Measurements from ENCODE around the gene CACNA2D2.

The CACNA2D2 gene

DNA sequence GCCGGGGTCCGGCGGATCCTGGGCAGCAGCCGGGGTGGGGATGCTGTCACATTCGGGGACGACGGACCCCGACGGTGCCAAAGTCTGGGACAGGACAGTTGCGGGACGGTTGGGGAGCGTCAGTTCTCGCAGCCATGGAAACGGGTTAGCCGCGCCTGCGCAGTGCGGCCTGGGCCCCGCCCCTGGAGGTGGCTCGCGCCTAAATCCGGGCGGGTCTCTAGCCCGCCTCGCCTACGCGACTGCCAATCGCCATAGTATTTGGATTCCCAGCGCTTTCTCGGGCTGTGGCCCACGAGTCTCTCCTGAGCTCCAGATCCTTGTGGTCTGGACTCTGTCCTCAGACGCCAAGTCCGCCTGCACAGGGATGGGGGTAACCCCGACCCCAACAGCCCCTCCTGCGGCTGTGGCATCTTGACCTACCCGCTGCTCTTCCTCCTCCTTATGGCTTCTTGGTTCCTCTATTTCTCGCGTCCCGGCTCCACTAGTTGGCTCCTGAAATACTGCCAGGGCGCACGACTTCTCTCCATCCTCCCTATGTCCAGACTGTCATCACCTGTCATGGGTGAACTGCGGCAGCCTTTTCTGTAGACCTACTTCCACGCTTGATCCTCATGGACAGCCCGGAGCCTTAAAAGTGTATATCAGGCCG lies 157.7 kb downstream of the CACNA2D2 start, which contains the start of gene ZMYND10:
Gene ZMYND10 (minus strand): TSS at position 147 of the 649 bp plus-strand sequence. CDS start 153 bp downstream, outside the sequence.
- peak; percentile 69 for DNase-seq (ENCODE audit: low read depth)

DNA sequence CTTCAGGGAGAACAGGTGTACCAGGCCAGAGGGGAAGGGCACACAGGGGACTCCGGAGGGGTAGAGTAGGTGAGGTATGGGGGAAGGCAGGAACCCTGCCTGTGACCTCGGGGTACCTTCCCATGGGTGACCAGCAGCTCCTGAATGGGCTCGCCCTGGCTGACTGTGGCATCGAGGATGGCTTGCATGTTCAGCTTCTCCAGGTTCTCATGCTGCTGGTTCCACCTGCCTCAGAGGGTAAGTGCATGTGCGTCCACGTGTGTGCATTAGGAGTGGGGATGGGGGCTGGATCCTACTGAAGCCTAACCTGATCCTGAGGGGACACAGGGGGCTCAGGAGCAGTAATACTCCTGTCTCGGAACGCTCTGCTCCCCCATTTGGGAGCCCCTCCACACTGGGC lies 158.4 kb downstream of the CACNA2D2 start:
- DNase-seq (ENCODE audit: low read depth) = no peak

- no peak for DNase-seq (ENCODE audit: low read depth)
Observed at GRCh38 chr3:50342813-50343633, 160.4 kb downstream of the CACNA2D2 start.

GRCh38 chr3:50341996-50342650 lies 161.3 kb downstream of the CACNA2D2 start:
- no peak for DNase-seq (ENCODE audit: low read depth)

DNA sequence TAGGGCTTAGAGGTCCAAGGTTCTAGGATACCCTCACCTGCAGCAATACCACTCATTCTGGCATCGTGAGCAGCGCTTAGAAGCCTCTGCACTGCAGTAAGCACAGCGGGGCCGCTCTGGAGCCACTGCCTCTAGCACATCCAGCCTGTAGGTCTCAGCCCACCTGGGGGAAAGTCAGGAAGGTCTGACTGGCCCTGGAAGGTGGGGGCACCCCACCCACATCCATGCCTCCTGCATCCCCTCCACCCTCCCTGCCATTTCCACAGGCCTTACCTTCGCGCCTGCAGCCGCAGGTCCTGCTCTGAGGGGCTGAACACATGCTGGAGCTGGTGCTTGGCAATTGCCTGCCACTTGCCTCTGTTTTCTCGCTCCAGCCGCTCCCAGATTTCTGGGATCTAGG lies 161.9 kb downstream of the CACNA2D2 start:
- no peak for DNase-seq (ENCODE audit: low read depth)

GRCh38 chr3:50340448-50341329 lies 162.7 kb downstream of the CACNA2D2 start, which contains the start of gene RASSF1:
TSS of gene RASSF1 (minus strand) at chr3:50340836. CDS start at chr3:50340805, 31 bp downstream.
- peak; percentile 40 for DNase-seq (ENCODE audit: low read depth)

GRCh38 chr3:50340147-50340447 lies 163.3 kb downstream of the CACNA2D2 start:
- no peak for DNase-seq (ENCODE audit: low read depth)

GRCh38 chr3:50339485-50340146 lies 163.8 kb downstream of the CACNA2D2 start:
- DNase-seq (ENCODE audit: low read depth) = no peak

DNA sequence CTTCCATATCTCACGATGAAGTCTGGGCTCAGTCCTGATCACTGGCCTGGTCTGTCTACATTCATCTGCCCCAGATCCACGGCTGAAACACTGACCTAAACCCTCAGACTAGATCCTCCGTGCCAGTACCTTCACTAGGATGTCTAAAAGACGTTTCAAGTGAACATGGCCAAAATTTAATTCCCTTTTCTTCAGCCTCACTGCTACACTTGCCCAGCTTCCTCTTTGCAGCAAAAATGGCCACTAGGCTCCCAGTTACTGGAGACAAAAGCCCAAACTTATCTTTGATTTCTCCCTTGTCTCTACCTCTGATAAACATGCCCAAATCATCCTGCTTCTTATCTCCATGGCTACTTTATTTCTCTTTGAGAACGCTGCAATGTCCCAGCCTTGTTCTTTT lies 164.5 kb downstream of the CACNA2D2 start:
- DNase-seq (ENCODE audit: low read depth) = no peak

DNA sequence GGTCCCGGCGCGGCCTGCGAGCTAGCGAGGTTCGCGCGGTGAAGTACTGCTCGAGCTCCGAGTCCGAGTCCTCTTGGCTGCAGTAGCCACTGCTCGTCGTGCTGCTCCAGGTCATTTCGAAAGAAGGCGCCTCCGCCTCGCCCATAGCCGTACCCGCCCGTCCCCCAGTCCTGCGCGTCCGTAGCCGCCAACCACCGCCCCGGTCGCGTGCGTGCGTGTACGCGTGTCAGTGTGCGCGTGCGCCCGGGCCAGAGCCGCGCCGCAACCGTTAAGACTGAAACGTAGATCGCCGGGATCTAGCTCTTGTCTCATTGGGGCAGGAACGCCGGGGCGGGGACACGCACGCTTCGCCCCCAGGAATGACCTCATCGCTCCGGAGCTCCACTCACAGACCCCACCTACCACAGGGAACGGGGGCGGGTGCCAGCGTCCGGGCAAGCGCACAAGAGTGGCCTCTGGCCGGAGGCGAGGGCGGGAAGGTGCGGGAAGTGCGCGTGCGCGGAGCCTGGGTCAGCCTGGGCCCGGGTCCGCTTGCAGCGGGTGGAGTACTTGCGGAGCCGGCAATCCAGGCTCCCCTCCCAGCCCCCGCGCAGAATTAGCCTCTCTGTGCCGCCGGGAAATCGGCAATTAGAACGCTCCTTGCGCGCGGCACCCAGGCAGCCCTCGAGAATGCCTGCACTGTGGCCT lies 166.1 kb downstream of the CACNA2D2 start:
- DNase-seq (ENCODE audit: low read depth) = peak; percentile 89

- DNase-seq (ENCODE audit: low read depth) = no peak
Observed at GRCh38 chr3:50336452-50337174, 166.8 kb downstream of the CACNA2D2 start.

GRCh38 chr3:50334339-50335075 lies 168.9 kb downstream of the CACNA2D2 start:
- no peak for DNase-seq (ENCODE audit: low read depth)

DNA sequence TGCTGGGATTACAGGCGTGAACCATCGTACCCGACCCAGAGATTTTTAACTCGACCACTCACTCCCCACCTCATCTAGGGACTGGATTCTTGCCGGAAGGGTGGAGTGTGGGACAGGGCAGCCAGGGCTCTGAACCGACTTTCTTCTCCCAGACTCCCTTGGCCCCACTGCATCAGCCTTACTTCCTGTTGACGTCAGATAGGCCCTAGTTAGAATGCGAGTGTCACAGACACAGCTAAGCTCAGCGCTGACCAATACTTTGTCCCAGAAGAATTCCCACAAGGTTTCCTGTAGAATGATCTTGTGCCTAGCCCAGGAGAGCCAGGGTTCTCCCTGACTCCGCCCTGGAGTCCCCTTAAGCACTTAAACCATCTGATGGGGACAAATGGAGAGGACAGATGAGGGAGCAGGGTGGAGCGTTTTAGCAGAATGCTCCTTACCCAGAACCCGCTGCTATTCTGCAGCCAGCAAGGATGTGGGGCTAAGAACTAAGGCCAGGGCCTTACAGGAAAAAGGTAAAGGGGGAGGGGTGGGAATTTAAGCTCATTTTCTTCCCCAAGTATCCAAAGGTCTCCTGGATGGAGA lies 169.6 kb downstream of the CACNA2D2 start:
- DNase-seq (ENCODE audit: low read depth) = no peak

DNA sequence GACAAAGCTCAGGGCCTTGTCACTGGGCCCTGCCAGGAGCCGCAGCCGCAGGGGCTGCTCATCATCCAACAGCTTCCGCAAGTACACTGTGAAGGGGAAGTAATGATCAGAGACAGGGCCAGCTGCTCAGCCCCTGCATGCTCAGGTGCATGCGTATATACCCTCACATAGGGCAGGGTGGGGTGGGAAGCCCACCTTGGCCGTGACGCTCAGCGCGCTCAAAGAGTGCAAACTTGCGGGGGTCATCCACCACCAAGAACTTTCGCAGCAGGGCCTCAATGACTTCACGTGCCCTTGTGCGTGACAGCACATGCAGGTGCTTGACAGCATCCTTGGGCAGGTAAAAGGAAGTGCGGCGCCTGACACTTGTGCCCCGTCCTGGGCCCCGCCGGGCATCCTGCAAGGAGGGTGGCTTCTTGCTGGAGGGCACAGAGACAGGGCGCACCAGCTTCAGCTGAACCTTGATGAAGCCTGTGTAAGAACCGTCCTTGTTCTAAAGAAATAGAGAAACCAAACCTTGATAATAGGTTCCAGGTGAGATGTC lies 172.0 kb downstream of the CACNA2D2 start:
- DNase-seq (ENCODE audit: low read depth) = no peak

DNA sequence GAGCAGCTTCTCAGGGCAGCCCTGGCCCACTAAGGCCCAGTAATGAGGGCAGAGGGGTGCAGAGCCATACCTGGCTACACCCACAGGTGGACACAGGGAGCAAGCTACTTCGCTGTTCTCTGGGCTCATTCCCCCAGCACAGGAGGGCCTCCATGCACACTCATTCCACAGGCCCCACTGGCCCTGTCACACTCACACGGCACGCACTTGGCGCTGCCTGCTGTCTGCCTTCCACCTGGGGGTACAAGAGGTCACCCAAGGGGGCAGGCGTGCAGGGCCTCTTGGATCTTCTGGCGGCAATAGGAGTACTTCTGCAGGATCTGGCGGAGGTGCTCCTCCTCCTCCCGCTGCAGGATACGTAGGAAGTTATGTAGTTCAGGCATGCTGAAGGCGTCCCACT lies 173.1 kb downstream of the CACNA2D2 start:
- DNase-seq (ENCODE audit: low read depth) = no peak

DNA sequence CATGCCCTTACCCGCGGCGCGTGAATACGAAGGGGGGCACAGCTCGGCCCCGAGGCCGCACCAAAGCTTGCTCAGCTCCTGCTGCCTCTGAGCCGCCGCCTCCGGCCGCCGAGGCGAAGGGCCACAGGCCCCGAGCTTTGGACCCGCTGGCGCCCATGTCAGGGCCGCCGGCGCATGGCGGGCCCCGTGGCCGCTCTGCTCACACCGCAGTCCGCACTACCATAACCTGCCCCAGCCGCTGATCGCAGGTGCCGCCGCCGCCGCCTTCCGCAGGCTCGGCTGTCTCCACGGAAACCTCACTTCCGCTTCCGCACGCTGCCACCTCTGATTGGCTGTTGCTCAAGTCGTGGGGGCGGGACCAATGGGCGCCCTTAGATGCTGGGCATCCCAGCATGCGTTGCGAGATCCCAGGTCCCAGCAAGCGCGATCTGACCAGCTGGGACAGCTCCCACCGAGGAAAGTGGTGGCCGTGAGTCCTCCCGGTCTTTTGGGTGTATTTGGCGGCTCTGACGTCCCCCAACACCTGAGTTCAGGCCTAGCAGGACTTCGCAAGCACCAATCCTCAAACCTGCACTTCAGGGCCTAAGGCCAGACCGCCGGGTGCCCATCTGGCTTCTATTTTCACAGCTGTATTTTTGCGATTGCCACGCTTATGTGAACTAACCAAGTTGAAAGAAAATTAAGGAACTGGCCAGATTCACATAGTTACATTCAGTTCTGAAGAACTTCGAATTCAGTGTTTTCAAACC lies 175.3 kb downstream of the CACNA2D2 start, which contains the start of gene TUSC2:
Gene TUSC2 (minus strand): TSS at position 281 of the 749 bp plus-strand sequence. CDS start 124 bp downstream, at position 157.
- DNase-seq (ENCODE audit: low read depth) = peak; percentile 93

- no peak for DNase-seq (ENCODE audit: low read depth)
Observed at GRCh38 chr3:50327129-50327528, 176.3 kb downstream of the CACNA2D2 start.

GRCh38 chr3:50326182-50326541 lies 177.3 kb downstream of the CACNA2D2 start:
- DNase-seq (ENCODE audit: low read depth) = no peak
